ENCODE results near the gene SNX33. TPM values are rescaled to one million over a fixed set of nuclear protein-coding genes. Genes with fewer than 3 reads are reported as not detected.

The SNX33 gene
- total and polyA plus RNA-seq, 2 of the 13 experiments (the other 11 are each of a cell fraction or from before 2014, with no cell fraction given): 11.0 to 11.6 TPM

DNA sequence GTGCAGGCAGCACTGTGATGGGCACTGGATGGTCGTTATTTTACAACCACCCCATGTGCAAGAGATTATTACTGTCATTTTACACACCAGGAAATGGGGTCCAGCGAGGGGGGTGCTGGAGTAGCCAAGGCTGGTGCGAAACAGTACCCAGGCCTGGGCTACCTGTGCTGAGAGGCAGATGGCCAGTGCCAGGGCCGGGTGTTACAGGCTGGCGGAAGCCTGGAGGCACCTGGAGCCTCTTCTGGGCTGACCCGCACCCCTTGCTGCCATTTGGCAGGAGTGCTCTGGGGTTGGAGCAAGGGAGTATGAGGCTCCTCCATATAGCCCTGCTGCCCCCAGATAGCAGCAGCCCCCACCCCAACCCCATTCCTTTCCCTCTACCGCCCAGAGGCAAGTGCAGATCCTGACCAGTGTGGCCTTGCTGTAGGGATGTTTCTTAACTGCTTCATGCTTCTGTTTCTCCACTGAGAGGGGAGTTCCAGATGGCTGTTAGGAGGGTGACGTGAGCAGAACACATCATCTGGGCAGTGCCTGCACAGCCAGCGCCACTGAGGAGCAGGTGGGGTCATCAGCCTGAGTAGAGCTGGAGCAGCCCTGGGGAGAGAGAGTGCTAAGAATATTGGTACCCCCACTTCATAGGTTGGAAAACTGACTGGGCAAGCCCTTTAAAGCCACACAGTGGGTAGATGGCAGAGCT, 15.3 kb downstream of the SNX33 start (continued):
- TF ChIP-seq KIAA2018 (CRISPR knock-in tag; IDR thresholded peaks at IDR 0.05; ENCODE audit: borderline replicate concordance): no peak
- no peak for TF ChIP-seq ZNF597 (CRISPR knock-in tag; IDR thresholded peaks at IDR 0.05)
- TF ChIP-seq, protein P1, sequence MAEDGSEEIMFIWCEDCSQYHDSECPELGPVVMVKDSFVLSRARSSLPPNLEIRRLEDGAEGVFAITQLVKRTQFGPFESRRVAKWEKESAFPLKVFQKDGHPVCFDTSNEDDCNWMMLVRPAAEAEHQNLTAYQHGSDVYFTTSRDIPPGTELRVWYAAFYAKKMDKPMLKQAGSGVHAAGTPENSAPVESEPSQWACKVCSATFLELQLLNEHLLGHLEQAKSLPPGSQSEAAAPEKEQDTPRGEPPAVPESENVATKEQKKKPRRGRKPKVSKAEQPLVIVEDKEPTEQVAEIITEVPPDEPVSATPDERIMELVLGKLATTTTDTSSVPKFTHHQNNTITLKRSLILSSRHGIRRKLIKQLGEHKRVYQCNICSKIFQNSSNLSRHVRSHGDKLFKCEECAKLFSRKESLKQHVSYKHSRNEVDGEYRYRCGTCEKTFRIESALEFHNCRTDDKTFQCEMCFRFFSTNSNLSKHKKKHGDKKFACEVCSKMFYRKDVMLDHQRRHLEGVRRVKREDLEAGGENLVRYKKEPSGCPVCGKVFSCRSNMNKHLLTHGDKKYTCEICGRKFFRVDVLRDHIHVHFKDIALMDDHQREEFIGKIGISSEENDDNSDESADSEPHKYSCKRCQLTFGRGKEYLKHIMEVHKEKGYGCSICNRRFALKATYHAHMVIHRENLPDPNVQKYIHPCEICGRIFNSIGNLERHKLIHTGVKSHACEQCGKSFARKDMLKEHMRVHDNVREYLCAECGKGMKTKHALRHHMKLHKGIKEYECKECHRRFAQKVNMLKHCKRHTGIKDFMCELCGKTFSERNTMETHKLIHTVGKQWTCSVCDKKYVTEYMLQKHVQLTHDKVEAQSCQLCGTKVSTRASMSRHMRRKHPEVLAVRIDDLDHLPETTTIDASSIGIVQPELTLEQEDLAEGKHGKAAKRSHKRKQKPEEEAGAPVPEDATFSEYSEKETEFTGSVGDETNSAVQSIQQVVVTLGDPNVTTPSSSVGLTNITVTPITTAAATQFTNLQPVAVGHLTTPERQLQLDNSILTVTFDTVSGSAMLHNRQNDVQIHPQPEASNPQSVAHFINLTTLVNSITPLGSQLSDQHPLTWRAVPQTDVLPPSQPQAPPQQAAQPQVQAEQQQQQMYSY (CRISPR knock-in tag; IDR thresholded peaks at IDR 0.05): no peak
- TF ChIP-seq ZNF772 (CRISPR knock-in tag; IDR thresholded peaks at IDR 0.05): no peak
- no peak for TF ChIP-seq ZNF513 (CRISPR knock-in tag; conservative IDR thresholded peaks at IDR 0.05)
- TF ChIP-seq GZF1 (CRISPR knock-in tag; IDR thresholded peaks at IDR 0.05): no peak
- no peak for TF ChIP-seq NFE2L2 (IDR thresholded peaks at IDR 0.05; ENCODE audit: low read length)
- no peak for TF ChIP-seq SUZ12 (IDR thresholded peaks at IDR 0.05; ENCODE audit: low read depth, low read length)
- TF ChIP-seq ERF (CRISPR knock-in tag; IDR thresholded peaks at IDR 0.05): no peak
